GM12878 (cell line): ENCODE measurements around the gene SLC30A7. TPM values are rescaled to one million over a fixed set of nuclear protein-coding genes. Genes with fewer than 3 reads are reported as not detected.

Source experiments
- ATAC-seq: fragments of 200-7000 bp; cut with Tn5 transposase; 3 replicates; pipeline ENCODE4 v1.9.1; 2020; ENCODE audit warnings: mild to moderate bottlenecking, moderate library complexity
- BruUV-seq: library from RNA; stranded (reverse); fragments of 400-500 nt; replicated peaks from 2 replicates; lab custom pipeline; 2021; lab: Mats Ljungman, UMichigan
- CTCF ChIA-PET: fragments of 300-600 bp; sonication (Branson Sonifier 250); formaldehyde crosslinking; extraction: SDS; loops from one replicate; lab custom pipeline; 2021; ENCODE audit warnings: inconsistent platforms; lab: Yijun Ruan, JAX
- POLR2A ChIA-PET: fragments of 350-600 bp; formaldehyde crosslinking; extraction: SDS; loops from one replicate; lab custom pipeline; 2021; ENCODE audit warnings: inconsistent platforms; lab: Charles Lee
- RAD21 ChIA-PET: fragments of 300-600 bp; sonication (Branson Sonifier 250); formaldehyde crosslinking; loops from one replicate; lab custom pipeline; 2023; ENCODE audit warnings: antibody characterized with exemption; ENCODE audit not compliant: unreplicated experiment; lab: Charles Lee
- SMC1A ChIA-PET: fragments of 300-600 bp; sonication (Branson Sonifier 250); formaldehyde crosslinking; loops from one replicate; lab custom pipeline; 2023; ENCODE audit not compliant: unreplicated experiment, uncharacterized antibody; lab: Charles Lee
- DNase-seq: peaks from one replicate; pipeline ENCODE4 v3.0.0-alpha.2; 2011; ENCODE audit warnings: low read depth, low spot score
- FAIRE-seq: peaks from 3 replicates; lab custom pipeline; 2011; peaks lifted over from hg19 to GRCh38; lab: Jason Lieb, UNC
- H2AFZ ChIP-seq: 2 replicates; pipeline ENCODE4 v1.6.0; 2011; ENCODE audit warnings: low read depth, low read length, control low read depth; ENCODE audit not compliant: control insufficient read depth
- H3K27ac ChIP-seq: 2 replicates; pipeline ENCODE4 v1.5.1; 2011; ENCODE audit warnings: control low read depth; ENCODE audit not compliant: control insufficient read depth, insufficient read depth
- H3K27me3 ChIP-seq, 2 experiments: replicated peaks in 1 of 2; 2 replicates each; pipeline versions ENCODE4 v1.6.0 to v1.6.1; 2011; ENCODE audit warnings: low read length in 1 of 2; ENCODE audit not compliant: control insufficient read depth in 2 of 2, insufficient read depth in 2 of 2
- H3K36me3 ChIP-seq, 2 experiments: 2 replicates each; pipeline ENCODE4 v1.5.1; 2011; ENCODE audit warnings: low read length in 1 of 2; ENCODE audit not compliant: control insufficient read depth in 2 of 2, insufficient read depth in 2 of 2
- H3K4me1 ChIP-seq: 2 replicates; pipeline ENCODE4 v1.6.1; 2011; ENCODE audit warnings: mild to moderate bottlenecking, low read length, moderate library complexity, mixed read lengths; ENCODE audit not compliant: control insufficient read depth, insufficient read depth
- H3K4me2 ChIP-seq: 2 replicates; pipeline ENCODE4 v1.6.0; 2011; ENCODE audit warnings: control low read depth; ENCODE audit not compliant: control insufficient read depth, insufficient read depth
- H3K4me3 ChIP-seq: fragments of 200-600 bp; sonication (generic); 2 replicates; pipeline ENCODE4 v1.5.1; 2016
- H3K79me2 ChIP-seq: 2 replicates; pipeline ENCODE4 v1.6.0; 2011; ENCODE audit warnings: low read length; ENCODE audit not compliant: control insufficient read depth, insufficient read depth
- H3K9ac ChIP-seq: 2 replicates; pipeline ENCODE4 v1.8.0; 2011; ENCODE audit warnings: low read length, control low read depth, mixed read lengths; ENCODE audit not compliant: control insufficient read depth, insufficient read depth
- H3K9me3 ChIP-seq: replicated peaks from 3 replicates; pipeline ENCODE4 v1.5.1; 2011; ENCODE audit warnings: mild to moderate bottlenecking, low read length; ENCODE audit not compliant: control insufficient read depth, insufficient read depth
- H4K20me1 ChIP-seq: 2 replicates; pipeline ENCODE4 v1.6.0; 2011; ENCODE audit not compliant: control insufficient read depth, insufficient read depth
- ATF7 ChIP-seq: fragments of 450-650 bp; IDR thresholded peaks from 2 replicates; pipeline ENCODE4 v1.6.1; 2016; ENCODE audit warnings: low read depth, mild to moderate bottlenecking
- BRCA1 ChIP-seq: IDR thresholded peaks from 2 replicates; pipeline ENCODE4 v1.6.1; 2011; ENCODE audit warnings: low read depth, low read length, improper control_type of control experiment
- CHD2 ChIP-seq: IDR thresholded peaks from 2 replicates; pipeline ENCODE4 v1.6.1; 2011; ENCODE audit warnings: low read depth, low read length, improper control_type of control experiment, borderline replicate concordance
- FOS ChIP-seq: IDR thresholded peaks from 3 replicates; pipeline ENCODE4 v1.6.1; 2011; ENCODE audit warnings: borderline replicate concordance; ENCODE audit not compliant: insufficient read length; ENCODE audit errors: extremely low read depth
- JUNB ChIP-seq: IDR thresholded peaks from 2 replicates; pipeline ENCODE4 v1.6.1; 2016; ENCODE audit warnings: antibody characterized with exemption, mild to moderate bottlenecking
- MYC ChIP-seq: IDR thresholded peaks from 2 replicates; pipeline ENCODE4 v1.6.1; 2011; ENCODE audit warnings: mild to moderate bottlenecking, low read length, moderate library complexity, inconsistent platforms; ENCODE audit not compliant: insufficient read depth, insufficient replicate concordance, insufficient read length, severe bottlenecking
- NRF1 ChIP-seq: conservative IDR thresholded peaks from 2 replicates; pipeline ENCODE4 v1.6.1; 2011; ENCODE audit warnings: mild to moderate bottlenecking, low read depth, low read length, improper control_type of control experiment
- RAD51 ChIP-seq: fragments of 450-650 bp; IDR thresholded peaks from 2 replicates; pipeline ENCODE4 v1.6.1; 2016; ENCODE audit warnings: moderate library complexity, mild to moderate bottlenecking, inconsistent platforms
- RBBP5 ChIP-seq: fragments of 200-600 bp; sonication (generic); conservative IDR thresholded peaks from 2 replicates; pipeline ENCODE4 v1.6.1; 2016
- SMAD5 ChIP-seq: IDR thresholded peaks from 2 replicates; pipeline ENCODE4 v1.6.1; 2016; ENCODE audit warnings: antibody characterized with exemption, low read depth
- ZNF24 ChIP-seq: fragments of 450-650 bp; IDR thresholded peaks from 2 replicates; pipeline ENCODE4 v1.6.1; 2017; ENCODE audit warnings: antibody characterized with exemption, mild to moderate bottlenecking
- WGBS: methylation state at CpG from one replicate; pipeline ENCODE4 v1.1.6; 2016; ENCODE audit warnings: low lambda C conversion rate; ENCODE audit not compliant: insufficient replicate concordance, insufficient coverage; ENCODE audit errors: missing lambda C conversion rate; 5-methylcytosine and 5-hydroxymethylcytosine counted together
- in situ Hi-C: fragments of 300-500 bp; cut with MboI; formaldehyde crosslinking; loops from 9 replicates; pipeline ENCODE4 v1.14.3; 2018; ENCODE audit warnings: mixed read lengths
- intact Hi-C: fragments of 100-400 bp; cut with micrococcal nuclease; formaldehyde crosslinking; loops from one replicate; pipeline ENCODE4 v1.14.2; 2022; ENCODE audit not compliant: unreplicated experiment
- polyA plus RNA-seq, 11 experiments: library from polyadenylated mRNA; depleted of rRNA in 4 of 11; unstranded in 6 of 11; stranded (reverse) in 5 of 11; fragments of >200 nt; fragmentation: Nextera tagmentation in 4 of 11; fragmentation: Illumina TruSeq in 1 of 11; extraction: Ambion mirVana in 4 of 11; extraction: Trizol in 1 of 11; gene quantifications; 1 replicate in 1 of 11; 2 replicates in 10 of 11; pipeline versions ENCODE4 v1.2.1 to v1.2.3, GENCODE V29; 2011 to 2016; ENCODE audit warnings: inconsistent platforms in 2 of 11, missing spikeins in 2 of 11, low read depth in 1 of 11
- total RNA-seq, 4 experiments: library from RNA; depleted of rRNA in 3 of 4; stranded (reverse); fragments of >200 nt in 3 of 4; fragmentation: Illumina TruSeq in 1 of 4; extraction: Trizol in 1 of 4; gene quantifications; 2 replicates each; pipeline versions ENCODE4 v1.2.1 to v1.2.3, GENCODE V29; 2013 to 2021

SLC30A7 gene
- total and polyA plus RNA-seq, 10 of the 15 experiments (the other 5 are each of a cell fraction or from before 2014, with no cell fraction given): 4.4 to 23.3 (median 16.9) TPM

DNA sequence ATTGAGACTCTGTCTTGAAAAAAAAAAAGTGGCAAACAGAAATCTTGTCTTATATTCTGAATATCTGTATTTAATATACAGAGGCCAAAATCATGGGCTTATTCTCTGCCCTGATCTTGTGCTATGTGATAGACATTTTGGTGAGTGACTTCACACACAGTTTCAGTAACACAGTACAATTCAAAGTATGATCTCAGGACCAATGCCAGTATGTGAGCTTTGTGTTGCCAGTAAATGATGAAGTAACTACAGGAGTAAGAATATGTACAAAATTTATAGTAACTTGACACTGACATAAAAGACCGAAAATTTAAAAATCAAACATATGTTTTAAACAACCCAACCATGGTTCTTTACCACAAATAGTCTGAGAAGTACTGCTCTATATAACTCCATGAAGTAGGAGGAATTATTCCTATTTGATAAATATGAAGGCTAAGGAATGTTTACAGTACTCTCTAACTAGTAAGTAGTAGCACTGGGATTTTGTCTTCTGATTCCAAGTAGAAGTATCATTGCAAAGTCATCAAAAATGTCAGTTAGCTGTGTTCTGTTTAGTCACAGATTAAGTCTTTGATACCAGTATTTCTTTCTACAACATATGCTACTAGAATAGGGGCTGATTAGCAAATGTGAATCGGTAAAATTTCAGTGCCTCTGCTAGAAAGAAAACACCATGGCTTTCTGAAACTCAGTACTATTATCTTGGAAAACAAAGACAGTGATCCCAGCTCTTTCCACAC, 104.4 kb downstream of the SLC30A7 start (continued):
- TF ChIP-seq SMAD5 (no peak), RAD51 (no peak), FOS (no peak), ZNF24 (no peak), MYC (no peak)

DNA sequence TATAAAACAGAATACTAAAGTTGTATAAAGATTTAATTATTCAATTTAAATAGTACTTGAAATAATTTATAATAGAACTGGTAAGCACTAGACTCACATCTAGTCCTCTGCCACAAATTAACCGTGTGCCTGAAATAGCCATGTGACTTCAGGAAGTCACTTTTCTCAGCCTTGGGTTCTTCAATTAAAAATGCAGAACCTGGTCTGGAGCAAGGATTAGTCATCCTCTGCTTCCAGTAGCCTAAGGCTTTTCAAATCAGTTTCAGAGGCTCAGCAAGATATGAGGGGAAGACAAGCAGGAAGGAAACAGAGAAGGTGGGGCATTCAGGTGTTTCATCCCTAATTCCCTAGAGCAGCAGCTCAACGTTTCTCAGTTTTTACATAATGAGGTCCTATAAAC, 106.7 kb downstream of the SLC30A7 start:
- CTCF ChIA-PET: interaction anchor here (1.2 to 1.6 kb wide), 3 partner anchors 8 to 29 kb away, joined by 3 to 5 read pairs (median 3); no protein-coding TSS in a partner anchor
- DNase-seq: no peak
- Histone ChIP-seq H3K4me1 (peaks cover 11% of the 10 kb centered on the region; the same call in 1 of the 2 replicates), H3K4me3 (no peak overlapping the region), H3K4me2 (no peak overlapping the region), H3K27me3 (no peaks in the 10 kb centered on the region), H4K20me1 (no peaks in the 10 kb centered on the region), H3K9ac (no peak overlapping the region), H3K79me2 (no peaks in the 10 kb centered on the region), H3K27ac (no peak overlapping the region), H3K36me3 (0 out of 4 replicates have a peak, but pooled peaks cover 0 to 3% of the 10 kb centered on the region in 2 experiments), H2AFZ (no peak overlapping the region), H3K9me3 (no peaks in the 10 kb centered on the region)
- ATAC-seq: peak; percentile 44
- RAD21 ChIA-PET: interaction anchor here (0.6 kb wide), 1 partner anchor 24 kb away, joined by 3 read pairs; no protein-coding TSS in a partner anchor
- SMC1A ChIA-PET: interaction anchor here (0.5 to 2.5 kb wide), 8 partner anchors 14 to 302 kb away, joined by 3 to 8 read pairs (median 3); no protein-coding TSS in a partner anchor
- no TSS peak for BruUV-seq
- FAIRE-seq: no peak
- 7% methylated on average over 2 of the region's 2 CpGs for WGBS
- in situ Hi-C loops (no loop called here), intact Hi-C loops (no loop called here)
- POLR2A ChIA-PET: interaction anchor here (0.6 kb wide), 1 partner anchor 190 kb away, joined by 3 read pairs; no protein-coding TSS in a partner anchor
- no peak for TF ChIP-seq CHD2
- TF ChIP-seq JUNB: no peak
- TF ChIP-seq BRCA1: no peak
- no peak for TF ChIP-seq NRF1
- TF ChIP-seq RBBP5: no peak
- no peak for TF ChIP-seq ATF7
